GM20431 (cell line): ENCODE data around the gene PDHA2.
"Not testable (repeated sequence)": the region's sequence is repeated elsewhere in the genome, so short reads cannot be mapped to it uniquely, and the experiment has no call there.

Experiments
- in situ Hi-C: fragments of 300-500 bp; cut with MseI, MboI; formaldehyde crosslinking; loops from one replicate; pipeline ENCODE4 v1.15.0; 2020; ENCODE audit warnings: low sequenced_read_pairs; ENCODE audit not compliant: unreplicated experiment

Gene PDHA2

GRCh38 chr4:95839891-95840290 lies at the start of gene PDHA2:
PDHA2 (plus strand) TSS chr4:95840093; CDS start chr4:95840151, 58 bp downstream.
- in situ Hi-C loops = no loop called here

DNA sequence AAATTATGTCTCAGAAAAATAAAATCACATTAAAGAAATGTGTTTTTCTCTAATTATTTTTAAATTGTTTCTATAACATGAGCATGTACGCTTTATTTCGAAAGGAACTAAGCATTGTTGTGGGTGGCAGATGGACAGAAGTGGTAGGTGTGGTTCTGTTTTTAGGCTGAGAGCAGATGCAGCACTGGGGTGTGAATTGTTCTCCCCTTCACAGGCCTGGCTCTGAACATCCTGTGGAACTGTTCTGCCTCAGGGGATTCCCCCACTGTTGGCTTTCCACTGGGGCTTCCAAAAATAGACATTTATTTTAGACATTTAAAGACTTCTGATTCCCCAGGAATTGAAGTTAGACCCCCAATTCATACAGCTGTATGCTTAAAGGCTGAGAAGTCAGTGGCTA lies 41.9 kb upstream of the PDHA2 start:
- in situ Hi-C loops = no loop called here

GRCh38 chr4:95798727-95799126 lies 41.2 kb upstream of the PDHA2 start:
- in situ Hi-C loops = no loop called here

DNA sequence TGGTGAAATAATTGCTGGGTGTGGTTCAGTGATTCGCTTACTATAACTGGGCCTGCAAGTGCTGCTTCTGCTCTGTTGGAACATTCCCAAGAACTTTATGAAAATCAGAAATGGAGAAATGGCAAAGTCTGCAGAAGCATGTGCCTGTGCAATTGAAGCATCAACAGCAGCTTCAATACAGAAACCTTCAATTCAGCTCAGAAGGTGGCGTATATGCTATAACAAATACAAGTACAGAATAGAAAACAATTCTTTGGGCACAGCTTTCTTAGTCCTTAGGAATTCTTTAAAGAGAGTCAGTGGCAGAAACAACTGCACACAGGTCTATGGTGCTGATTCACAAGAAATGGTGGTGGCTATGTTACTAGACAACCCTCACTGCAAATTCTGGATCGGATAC lies 18.0 kb upstream of the PDHA2 start:
- in situ Hi-C loops = no loop called here

- in situ Hi-C loops = no loop called here
These were observed 14.3 kb upstream of the PDHA2 start for GRCh38 chr4:95825546-95825945.

GRCh38 chr4:95830651-95831050 lies 9.2 kb upstream of the PDHA2 start:
- in situ Hi-C loops = no loop called here

GRCh38 chr4:95831166-95831565 lies 8.7 kb upstream of the PDHA2 start:
- in situ Hi-C loops = no loop called here

DNA sequence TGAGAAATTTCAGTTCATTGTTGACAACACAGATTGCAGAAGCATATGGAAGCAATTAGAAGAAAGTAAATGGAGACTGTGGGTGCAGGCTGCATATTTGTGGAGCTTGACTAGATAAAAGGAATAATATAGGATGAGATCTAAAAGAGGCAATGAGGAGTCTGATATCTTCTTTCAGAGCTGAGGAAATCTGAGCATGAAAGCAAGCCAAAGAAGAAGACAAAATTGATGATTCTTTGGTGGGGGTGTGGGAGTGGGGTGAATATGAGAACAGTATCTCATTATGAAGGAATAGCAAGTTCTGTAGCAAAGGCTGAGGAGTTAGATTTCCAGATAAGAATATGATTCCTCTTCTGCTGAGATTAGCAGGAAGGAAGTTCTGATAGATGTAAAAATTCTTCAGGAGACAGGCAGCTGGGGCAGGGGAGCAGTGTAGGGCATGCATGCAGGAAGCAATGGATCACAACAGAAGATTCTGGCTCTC lies 6.1 kb upstream of the PDHA2 start:
- in situ Hi-C loops = no loop called here

DNA sequence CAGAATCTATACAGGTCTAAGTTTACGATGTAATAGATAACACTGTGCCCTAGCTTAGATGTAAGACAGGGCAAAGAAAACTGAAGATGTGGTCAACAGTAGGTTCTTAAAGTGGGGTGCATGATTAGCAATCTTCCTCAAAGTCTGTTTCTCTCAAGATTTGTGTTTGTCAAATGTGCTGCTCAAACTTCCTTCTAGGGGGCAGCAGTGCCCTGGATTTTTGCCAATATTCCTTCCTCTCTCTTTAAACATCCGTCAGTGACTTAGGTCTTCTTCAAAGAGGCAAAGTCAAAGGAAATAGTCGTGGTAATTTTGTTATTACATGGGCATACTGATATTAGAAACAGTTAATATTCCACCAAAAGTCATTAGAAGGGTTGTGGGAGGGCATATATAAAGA lies 4.2 kb upstream of the PDHA2 start:
- in situ Hi-C loops = no loop called here

- in situ Hi-C loops = no loop called here
These were observed 1.7 kb upstream of the PDHA2 start for GRCh38 chr4:95838192-95838591.

GRCh38 chr4:95847908-95848460 lies 8.1 kb downstream of the PDHA2 start:
- in situ Hi-C loops = no loop called here

DNA sequence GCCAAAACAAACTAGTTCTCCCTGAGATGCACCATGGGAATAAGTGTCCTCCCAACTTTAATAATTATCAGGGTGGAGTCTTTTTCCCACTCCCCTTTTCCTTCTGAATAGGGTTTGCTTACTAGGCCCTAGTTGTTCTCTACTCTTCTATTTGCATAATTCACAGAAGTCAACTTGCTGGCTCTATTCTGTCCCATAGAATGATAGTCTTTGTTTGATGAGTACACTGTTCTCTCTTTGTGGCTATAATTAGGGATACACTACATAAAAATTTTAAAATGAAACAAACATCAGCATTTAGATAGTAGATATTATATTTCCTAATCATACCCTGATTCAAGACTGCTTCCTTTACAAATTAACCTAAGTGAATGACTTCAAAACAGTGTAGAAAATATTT lies 10.3 kb downstream of the PDHA2 start:
- in situ Hi-C loops = no loop called here

DNA sequence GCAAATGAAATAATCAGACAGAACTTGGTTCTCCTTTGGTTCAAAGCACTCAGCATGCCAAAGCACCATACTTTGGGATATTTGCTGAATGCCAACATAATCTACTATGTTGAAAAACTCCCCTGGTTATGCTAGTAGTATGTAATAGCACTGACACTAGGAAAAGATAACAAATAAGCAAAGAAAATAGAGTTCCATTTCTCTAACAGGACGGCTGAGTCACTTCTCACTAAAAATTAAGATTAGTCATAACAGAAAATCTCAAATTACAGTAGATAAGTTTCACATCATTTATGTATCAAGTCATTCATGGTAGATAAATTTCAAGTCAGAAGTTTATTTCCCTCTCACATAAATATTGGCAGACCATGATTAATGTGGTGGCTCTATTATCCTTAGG lies 17.9 kb downstream of the PDHA2 start:
- in situ Hi-C loops = no loop called here

DNA sequence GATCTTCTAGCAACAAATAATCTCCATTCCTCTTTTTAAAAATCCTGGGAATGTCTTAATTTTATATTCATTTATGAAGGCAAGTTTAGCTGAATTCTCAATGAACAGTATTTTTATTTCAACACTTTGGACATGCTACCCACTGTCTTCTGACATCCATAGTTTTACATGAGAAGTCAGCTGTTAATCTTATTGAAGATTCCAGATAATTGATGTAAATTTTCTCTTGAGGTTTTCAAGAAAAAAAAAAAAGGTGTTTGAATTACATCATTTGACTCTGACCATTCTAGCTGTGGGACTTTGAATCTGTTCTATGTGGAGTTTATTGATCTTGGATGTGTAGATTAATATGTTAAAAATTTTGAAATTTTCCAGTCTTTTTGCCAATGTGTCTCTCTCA lies 28.0 kb downstream of the PDHA2 start:
- in situ Hi-C loops = no loop called here

GRCh38 chr4:95869414-95869813 lies 29.5 kb downstream of the PDHA2 start:
- in situ Hi-C loops = not testable (repeated sequence)

- in situ Hi-C loops = no loop called here
These were observed 30.1 kb downstream of the PDHA2 start for GRCh38 chr4:95869961-95870500.

DNA sequence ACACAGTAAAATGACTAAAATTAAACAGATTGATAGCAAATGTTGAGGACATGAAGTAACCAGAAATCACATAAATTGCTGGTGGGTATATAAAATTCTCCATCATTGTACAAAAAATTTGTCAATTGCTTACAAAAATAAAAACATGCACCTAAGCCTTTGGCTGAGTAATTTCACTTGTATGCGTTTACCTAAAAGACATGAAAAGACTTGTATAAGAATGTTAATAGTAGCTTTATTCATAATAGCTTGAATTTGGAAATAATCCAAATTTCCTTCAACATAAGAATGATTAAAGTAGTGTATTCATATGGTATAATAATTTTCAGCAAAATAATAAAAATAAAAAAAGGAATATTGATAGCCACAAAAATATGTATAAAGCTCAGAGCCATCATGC lies 37.7 kb downstream of the PDHA2 start:
- in situ Hi-C loops = no loop called here

DNA sequence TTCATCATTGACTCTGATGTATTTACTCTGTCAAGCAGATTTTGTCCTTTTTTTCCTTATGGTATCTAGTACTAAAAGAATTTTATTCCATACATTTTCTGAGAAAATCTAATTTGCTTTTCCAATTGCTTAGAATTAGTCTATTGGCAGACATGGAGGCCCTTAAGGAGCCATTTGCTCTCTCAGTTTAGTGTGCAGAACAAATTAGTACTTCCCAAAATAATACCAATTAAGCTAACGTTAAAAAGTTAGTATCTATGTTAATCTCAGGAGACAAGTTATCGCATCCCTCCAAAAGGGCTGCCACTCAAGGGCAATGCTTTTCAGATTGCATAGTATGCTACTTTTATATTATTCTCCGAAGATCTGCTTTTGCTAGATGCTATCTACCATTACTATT lies 47.7 kb downstream of the PDHA2 start:
- in situ Hi-C loops = no loop called here

- in situ Hi-C loops = no loop called here
These were observed 49.8 kb downstream of the PDHA2 start for GRCh38 chr4:95889662-95890061.
